HCEC 1CT (cell line): Measurements from ENCODE around the gene SPAST.
"Not testable (repeated sequence)": the region's sequence is repeated elsewhere in the genome, so short reads cannot be mapped to it uniquely, and the experiment has no call there.

Source experiments
- DNase-seq: peaks from one replicate; pipeline ENCODE4 v3.0.0-alpha.2; 2017

SPAST gene

DNA sequence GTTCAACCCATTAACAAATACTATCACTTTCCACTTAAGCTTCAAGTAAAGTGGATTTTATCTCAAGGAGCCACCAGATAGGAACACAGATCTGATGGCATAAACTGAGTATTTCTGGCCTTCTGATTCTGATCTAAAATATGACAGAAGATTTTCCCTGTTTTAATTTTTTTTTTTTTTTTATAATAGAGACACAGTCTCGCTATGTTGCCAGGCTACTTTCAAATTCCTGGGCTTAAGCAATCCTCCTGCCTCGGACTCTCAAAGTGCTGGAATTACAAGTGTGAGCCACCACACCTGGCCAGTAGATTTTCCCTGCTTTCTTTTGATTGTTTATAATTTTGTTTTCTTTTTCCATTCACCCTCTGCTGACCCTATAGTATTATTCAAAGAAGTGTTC lies 65.7 kb downstream of the SPAST start:
- DNase-seq, result no peak

DNA sequence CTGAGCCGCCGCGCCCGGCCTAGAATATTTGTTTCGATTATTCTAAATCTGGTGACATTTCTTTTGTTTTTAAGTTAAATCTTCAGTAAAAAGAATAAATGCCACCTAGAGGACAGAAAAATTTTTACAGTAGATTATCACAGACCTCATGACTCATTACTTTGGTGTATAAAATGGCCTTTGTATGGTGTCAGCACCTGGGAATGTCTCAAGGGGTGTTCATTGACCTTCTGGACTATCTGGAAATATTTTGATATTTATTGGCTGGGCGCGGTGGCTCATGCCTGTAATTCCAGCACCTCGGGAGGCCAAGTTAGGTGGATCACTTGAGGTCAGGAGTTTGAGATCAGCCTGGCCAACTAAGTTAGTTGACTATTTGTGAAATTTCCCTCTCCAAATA lies 72.1 kb downstream of the SPAST start:
- DNase-seq, result peak; percentile 86

DNA sequence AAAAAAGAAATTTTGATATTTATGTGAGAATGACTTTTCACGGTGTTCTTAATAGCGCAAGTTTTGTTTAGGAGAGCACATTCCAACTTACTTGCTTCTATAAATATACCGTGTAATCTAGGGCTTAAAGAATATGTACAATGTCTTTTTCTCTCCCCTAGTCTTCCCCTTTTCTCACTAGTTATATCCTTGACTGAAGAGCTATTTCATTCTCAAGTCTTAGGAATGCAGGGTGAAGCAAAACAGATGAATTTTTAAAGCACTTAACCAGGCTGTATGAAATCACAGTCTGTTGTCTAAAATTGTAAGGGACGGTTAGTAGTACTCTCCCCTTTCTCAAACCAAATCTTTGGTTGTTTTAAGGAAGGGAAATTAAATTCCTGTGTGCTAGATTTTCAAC lies 72.7 kb downstream of the SPAST start:
- peak; percentile 19 for DNase-seq

DNA sequence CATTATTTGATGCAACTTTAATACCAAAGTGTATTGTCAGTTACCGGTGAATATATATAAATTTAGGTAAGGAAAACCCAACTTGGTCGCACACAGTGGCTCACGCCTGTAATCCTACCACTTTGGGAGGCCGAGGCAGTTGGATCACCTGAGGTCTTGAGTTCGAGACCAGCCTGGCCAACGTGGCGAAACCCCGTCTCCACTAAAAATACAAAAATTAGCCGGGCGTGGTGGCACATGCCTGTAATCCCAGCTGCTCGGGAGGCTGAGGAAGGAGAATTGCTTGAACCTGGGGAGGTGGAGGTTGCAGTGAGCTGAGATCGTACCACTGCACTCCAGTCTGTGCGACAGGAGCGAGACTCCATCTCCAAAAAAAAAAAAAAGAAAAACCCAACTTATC lies 88.2 kb downstream of the SPAST start:
- not testable (repeated sequence) for DNase-seq

DNA sequence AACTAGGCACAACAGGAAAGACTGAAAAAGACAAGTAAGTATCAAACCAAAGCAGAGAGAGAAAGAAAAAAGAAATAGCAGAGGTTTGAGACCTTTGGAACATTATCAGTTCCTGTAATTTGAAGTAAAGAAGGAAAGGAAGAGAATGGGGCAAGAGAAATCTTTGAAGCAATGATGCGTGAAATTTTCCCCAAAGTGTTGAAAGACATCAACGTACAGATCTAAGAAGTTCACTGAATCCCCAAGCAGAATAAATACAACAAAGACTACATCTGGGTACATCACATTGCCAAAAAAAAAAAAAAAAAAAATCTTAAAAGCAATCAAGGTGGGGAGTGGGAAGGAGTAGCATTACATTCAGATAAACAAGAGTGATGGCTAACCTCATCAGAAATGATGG lies 96.3 kb downstream of the SPAST start:
- DNase-seq, result no peak

DNA sequence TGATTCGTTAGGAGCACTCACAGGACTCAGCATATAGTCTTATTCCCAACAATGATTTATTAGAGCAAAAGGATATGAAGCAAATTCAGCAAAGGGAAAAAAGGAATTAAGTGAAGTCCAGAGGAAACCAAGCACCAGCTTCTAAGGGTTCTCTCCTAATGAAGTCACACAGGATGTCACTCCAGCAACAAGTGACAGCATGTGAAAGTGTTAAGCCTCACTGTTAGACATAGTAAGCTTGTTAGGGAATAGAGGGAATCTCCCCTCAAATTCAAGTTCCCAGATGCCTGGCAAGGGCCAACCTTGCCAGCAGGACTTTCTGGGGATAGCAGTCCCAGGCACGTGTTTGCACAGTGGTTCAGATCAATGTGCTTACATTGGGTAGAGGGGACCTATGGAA lies 97.9 kb downstream of the SPAST start:
- DNase-seq, result no peak

DNA sequence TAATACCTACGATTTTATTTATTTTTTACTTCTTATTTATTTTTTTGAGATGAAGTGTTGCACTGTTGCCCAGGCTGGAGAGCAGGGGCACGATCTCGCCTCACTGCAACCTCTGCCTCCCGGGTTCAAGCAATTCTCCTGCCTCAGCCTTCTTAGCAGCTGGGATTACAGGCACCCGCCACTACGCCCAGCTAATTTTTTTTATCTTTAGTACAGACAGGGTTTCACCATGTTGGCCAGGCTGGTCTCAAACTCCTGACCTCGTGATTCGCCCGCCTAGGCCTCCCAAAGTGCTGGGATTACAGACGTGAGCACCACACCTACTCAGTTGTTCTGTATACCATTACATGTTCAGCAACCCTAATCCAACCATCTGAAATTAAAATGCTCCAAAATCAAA lies 100.9 kb downstream of the SPAST start:
- DNase-seq, result not testable (repeated sequence)

DNA sequence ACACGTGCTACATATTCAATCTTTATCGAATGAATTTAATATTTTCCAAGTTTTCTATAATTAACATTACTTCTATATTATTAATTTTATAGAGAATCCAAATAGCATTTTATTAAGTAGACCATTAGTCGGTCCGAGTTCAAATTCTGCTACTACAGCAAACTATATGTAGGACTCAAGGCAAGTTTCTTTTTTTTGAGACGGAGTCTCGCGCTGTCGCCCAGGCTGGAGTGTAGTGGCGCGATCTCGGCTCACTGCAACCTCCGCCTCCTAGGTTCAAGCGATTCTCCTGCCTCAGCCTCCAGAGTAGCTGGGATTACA lies 101.6 kb downstream of the SPAST start:
- not testable (repeated sequence) for DNase-seq

DNA sequence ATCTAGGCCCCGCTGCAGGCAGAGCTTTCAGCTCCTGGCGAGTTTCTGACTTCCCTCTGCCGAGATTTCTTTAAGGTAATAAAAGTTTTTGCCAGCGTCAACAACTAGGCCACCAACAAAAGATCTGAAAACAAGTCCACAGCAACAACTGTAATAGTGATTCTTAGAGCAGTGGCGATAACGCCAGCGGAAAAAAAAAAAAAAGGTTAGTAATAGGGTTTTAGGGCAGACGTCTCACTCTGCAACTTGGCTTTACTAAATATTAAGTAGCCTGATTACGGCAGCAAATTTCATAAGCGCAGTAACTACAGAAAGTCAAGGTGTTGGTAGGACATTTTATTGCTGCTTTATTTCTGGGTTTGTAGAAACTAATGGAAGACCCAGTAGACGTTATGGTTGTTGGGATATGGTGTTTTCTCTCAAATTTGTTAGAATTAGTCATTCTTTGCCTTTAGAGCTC lies 102.8 kb downstream of the SPAST start:
- DNase-seq, result no peak

DNA sequence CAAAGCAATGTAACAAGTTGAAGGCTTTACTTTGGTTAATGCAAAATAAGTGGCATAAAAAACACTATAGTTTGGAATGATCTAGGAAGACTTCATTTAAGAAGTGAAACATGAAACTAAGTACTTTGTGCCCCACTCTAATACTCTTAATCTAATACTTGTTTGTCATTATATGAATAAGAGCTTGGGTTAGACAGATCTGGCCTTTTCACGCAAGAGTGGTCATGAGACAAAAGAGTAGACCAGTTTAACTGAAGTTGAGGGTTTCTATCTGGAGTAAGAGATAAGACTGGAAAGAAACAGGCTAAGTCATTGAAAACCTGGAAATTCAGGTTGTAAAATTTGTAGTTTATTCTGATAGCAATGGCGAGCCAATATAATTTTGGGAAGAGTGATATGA lies 105.2 kb downstream of the SPAST start:
- DNase-seq, result no peak

DNA sequence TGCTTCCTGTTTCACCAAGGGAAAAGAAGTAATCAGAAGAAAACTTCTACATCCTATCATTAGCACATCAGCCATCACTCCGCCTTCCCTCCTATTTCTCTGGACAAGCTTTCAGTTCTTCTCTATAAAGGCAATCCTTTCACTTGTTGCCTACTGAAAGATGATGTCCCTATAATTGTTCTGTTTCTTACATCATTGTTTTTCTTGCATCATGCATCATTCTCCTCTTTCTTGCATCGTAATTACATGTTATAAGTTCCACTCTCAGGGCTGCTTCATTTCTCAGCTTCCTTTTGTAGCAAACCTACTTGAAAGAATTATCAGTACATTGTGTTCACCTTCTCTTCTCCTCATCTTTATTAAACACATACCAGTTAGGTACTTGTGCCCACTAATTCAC lies 109.5 kb downstream of the SPAST start:
- no peak for DNase-seq

DNA sequence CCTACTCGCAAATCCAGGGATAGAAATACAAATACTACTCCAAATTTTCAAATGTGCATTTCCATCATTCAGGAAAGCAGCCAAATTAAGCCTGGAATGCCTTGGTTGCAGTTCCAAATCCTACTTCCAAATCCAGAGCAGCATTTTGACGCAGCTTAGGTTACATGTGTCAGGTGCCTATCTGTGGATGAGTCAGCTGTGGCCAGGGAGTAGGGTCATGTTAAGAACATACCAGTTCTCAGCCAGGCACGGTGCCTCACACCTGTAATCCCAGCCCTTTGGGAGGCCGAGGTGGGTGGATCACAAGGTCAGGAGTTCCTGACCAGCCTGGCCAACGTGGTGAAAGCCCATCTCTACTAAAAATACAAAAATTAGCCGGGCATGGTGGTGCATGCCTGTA lies 119.3 kb downstream of the SPAST start:
- no peak for DNase-seq

DNA sequence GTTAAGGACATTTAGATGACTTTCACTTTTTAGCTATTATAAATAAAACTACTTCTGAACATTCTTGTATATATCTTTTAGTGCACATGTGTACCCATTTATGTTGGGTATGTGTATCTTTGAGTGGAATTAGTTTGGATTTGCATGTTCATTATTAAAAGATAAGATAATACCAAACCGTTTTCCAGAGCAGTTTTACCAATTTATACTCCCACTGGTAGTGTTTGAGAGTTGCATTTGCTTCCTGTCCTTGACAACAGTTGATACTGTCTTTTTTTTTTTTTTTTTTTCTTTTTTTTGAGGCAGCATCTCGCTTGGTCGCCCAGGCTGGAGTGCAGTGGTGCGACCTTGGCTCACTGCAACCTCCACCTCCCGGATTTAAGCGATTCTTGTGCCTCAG lies 125.7 kb downstream of the SPAST start:
- no peak for DNase-seq

DNA sequence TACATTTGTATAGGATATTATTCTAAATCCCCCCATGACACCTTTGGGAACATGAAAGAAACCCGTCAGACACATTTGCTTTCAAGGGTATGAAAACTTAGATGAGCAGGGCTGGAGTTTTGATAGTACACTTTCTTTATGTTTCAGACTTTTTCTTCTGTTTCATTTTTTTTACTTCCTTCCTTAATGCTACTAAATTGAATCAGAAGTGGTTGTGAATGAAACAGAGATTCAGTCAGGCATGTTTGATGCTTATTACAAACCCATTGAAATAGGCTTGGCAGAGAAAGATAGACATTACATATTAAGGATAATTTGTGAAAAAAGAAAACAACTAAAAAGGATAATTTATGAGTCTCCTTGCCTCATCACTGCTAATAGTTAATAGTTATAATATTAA lies 129.1 kb downstream of the SPAST start:
- DNase-seq, result no peak

DNA sequence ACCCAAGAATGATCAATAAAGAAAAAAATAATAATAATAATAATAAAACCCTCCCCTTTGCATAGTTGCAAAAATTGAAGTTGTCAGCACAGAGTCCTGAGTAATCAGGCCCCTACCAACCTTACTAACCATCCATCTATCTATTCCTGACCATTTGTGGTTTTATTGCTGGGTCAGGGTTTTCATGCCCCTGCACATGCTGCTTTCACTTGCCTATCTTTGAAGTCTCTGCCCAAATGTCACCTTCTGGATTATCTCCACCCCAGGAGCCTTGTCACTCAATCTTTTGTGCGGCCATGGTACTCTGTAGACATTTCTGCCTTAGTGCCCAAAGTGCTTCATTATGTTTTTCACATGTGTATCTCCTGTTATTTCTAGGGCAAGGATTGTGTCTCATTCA lies 137.5 kb downstream of the SPAST start:
- no peak for DNase-seq

DNA sequence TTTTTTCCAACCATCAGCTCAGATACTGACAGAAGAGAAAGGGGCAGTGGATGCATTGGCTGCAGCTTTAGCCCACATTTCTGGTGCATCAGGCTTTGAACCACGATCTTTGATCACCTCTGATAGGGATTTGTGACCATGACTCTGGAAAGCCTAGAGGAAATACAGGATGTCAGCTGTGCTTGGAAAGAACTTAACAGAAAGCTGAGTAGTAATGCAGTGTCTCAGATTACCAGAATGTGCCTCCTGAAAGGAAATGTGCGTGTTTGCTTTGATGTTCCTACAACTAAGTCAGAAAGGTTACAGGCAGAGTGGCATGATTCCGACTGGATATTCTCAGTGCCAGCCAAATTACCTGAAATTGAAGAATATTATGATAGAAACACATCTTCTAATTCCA lies 140.1 kb downstream of the SPAST start:
- DNase-seq, result not testable (repeated sequence)
